GM19324 (cell line): ENCODE data around the gene SMOC1.
"Not testable (repeated sequence)": the region's sequence is repeated elsewhere in the genome, so short reads cannot be mapped to it uniquely, and the experiment has no call there.

ENCODE experiments used
- ATAC-seq: cut with Tn5 transposase; IDR thresholded peaks from one replicate; pipeline ENCODE4 v1.9.1; 2021; ENCODE audit warnings: mild to moderate bottlenecking, moderate library complexity; ENCODE audit not compliant: unreplicated experiment, low FRiP score

SMOC1 gene

GRCh38 chr14:69896080-69896479, 16.9 kb downstream of the SMOC1 start:
- ATAC-seq = no peak

DNA sequence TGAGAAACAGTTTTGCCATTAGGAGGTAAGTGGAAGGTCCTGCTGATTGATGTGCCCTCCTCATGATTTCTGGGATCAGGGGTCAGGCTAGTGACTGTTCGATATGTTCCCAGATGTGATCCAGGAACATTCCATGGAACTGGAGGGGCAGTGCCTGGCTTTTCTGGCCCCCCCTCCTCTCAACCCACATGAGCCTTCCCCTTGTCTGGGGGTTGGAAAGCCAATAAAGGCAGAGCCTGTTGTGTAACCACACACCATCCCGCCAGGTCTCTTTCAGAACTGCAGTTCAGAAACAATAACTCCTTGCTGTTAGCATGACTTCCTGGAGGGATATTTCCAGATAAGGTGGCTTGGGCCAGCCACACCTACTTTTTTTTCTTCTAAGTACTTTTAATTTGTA, 17.8 kb downstream of the SMOC1 start:
- ATAC-seq = no peak

DNA sequence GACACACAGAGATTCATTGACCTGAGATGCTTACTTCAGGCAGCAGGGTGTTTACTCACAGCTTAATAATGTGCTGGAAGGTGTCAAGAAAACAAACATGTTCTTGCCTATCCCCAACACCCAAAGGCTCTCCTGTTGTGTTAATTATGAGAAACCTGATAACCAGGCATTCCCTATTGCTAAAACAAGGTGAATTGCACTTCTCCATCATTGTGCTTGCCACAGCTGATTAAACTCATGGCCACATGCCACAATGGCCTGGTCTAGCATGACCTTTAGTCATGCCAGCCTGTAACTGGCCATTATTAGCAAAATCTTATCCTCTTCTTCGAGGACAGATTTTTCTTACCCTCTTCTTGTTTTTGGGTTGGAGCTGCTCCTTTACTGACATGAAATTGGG, 21.4 kb downstream of the SMOC1 start:
- ATAC-seq = no peak

DNA sequence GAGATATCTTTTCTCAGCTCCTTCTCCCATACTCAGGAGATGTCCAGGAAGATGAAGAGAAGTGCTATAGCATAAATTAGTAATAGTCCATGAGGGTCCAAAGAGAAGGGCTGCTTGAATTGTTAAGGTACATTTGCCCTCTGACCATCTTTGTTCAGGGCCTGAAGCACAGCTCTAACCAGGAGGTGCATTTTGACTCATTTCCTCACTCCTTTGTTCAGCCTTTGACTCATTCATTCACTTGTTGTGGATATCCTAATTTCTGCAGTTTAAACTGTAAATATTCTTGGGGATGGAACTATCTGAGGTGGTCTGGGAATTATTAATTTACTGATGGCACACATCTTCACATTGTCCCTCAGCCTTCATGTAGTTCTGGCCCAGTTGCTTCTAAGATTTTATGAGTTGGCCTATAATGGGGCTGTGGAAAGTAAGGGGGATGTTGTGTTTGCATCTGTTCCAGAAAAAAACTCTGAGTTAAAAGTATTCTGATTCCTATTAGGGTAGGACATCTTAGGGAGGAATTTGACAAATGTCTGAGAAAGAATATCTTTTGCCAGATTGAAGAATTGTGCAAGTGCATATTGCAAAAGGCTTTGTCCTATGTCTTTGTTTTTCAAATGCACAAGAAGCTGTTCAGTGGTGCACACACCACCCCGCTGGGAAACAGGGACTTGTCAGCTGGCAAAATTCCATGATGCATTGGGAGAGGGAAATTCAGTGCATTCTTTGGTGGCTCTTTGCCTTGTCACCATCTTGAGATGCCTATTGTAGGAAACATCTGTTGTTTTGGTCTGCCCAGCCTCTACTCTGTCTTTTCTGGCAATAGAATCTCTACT, 22.1 kb downstream of the SMOC1 start:
- ATAC-seq = no peak

DNA sequence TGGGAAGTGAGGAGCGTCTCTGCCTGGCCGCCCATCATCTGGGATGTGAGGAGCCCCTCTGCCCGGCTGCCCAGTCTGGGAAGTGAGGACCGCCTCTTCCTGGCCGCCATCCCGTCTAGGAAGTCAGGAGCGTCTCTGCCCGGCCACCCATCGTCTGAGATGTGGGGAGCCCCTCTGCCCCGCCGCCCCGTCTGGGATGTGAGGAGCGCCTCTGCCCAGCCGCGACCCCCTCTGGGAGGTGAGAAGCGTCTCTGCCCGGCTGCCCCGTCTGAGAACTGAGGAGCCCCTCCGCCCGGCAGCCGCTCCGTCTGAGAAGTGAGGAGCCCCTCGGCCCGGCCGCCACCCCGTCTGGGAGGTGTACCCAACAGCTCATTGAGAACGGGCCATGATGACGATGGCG, 23.8 kb downstream of the SMOC1 start:
- ATAC-seq = not testable (repeated sequence)

GRCh38 chr14:69904246-69904645, 25.0 kb downstream of the SMOC1 start:
- no peak for ATAC-seq

DNA sequence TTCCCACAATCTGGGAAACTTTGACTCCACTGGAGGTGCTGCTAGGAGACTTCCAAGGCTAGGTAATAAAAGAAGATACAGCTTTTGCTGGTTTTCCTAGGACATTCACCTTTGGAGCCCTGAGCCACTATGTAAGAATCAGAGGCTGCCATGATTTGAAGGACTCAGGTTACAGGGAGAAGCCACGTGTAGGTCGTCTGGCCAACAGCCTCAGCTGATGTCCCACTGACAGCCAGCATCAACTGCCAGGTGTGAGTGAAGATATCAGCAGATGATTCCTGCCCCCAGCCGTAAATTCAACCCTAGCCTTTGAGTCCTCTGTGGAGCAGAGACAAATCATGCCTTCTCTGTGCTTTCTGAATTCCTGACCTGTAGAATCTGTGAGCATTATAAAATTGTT, 27.0 kb downstream of the SMOC1 start:
- ATAC-seq = no peak

DNA sequence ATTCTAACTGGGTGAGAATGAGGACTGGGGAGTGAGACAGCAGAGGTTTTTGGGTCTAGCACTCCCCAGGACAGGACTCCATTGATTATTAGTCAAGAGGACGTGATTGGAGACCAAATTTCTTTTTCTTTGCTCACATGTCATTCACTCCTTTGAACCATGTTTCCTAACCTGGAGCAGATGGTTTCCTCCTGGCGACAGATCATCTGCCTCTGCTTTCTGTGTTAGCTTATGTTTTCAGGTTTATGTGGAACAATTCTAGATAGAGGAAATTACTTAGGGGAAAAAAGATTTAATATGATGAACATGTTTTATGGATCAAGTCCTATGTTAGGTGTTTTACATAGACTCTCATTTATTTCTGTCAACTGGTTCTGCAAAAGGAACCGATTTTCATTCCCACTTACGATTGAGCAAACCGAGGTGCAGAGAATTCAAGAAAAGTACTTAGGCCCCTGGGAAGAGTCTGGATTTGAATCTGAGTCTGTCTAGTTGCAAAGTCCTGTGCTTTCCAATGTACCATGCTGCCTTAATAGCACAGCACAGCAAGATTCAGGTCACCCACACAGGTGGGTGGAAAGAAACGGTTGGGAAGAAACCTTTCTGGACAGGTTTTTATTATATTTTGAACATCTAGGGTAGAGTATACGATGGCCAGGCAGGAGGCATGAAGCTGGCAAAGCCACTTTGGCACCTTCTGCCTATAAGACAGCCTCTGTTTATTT, 30.8 kb downstream of the SMOC1 start:
- ATAC-seq = no peak

DNA sequence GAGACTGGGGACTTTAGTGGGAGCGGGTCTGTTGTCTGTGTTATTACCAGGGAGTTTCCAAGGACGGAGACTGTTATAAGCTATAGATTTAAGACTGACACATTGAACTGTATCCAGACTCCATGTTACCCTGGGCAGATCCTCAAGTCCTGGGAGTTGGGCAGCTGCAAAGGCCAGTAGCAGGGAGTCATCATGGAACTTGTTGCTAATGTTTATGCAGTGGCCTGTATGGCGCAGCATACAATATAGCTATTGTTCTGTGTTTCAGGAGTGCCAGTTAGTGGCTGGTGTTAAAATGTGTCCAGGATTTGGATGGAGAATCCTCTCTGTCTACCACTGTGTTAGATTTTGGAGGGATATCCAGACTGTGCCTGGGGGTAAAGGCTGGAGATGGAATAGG, 31.7 kb downstream of the SMOC1 start:
- ATAC-seq = no peak

DNA sequence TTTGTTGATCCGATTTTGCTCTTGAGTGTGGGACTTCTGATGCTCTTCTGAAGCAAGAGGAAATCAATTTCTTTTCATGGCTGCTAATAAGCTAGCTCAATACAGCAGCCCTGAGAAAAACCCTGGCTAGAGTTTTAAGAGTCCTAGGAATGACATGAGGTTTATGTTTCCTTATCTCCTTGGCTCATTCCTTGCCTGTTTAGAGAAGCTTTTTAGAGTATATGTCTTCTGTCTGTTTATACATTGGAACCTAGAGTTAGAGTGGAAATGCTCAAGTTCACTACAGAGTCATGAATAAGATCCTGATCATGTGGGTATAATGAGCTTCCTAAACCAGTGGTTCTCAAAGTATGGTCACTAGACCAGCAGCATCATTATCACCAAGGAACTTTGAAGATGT, 34.5 kb downstream of the SMOC1 start:
- ATAC-seq = no peak

DNA sequence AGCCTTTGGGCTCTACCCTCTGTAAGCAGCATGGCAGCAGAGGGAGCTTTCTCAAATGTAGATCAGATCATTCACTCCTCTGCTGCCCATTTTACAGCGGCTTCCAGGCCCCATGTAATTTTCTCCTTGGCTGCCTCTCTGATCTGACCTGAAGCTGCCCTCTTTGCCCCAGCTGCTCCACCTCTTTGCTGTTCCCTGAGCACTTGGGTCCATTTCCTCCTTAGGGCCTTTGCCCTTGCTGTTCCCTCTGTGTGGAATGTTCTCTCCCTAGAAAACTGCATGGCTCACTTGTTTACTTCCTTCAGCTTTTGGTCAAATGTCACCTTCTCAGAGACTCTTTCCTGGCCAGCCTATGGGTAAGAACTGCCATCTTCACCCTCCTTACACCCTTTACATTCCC, 37.2 kb downstream of the SMOC1 start:
- ATAC-seq = no peak

GRCh38 chr14:69917287-69917686, 38.1 kb downstream of the SMOC1 start:
- no peak for ATAC-seq

DNA sequence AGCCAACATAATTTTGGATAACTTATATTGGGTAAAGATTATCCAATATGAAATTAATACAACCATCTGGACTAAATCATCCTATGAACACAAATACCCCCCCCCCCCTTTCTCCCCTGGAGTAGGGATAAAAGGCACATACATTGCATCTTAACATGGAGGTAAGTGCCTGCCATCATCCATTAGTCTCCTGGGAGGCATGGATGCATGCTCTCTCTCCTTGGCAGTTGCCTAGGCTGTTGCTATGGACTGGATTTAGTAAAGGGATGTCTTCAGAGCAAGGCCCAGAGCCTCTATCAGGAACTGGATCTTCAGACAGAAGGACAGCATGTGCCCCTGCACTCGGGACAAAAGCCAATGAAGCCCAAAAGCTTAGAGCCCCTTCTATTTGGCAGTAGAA, 40.6 kb downstream of the SMOC1 start:
- no peak for ATAC-seq

GRCh38 chr14:69921052-69921451, 41.8 kb downstream of the SMOC1 start:
- ATAC-seq = no peak

DNA sequence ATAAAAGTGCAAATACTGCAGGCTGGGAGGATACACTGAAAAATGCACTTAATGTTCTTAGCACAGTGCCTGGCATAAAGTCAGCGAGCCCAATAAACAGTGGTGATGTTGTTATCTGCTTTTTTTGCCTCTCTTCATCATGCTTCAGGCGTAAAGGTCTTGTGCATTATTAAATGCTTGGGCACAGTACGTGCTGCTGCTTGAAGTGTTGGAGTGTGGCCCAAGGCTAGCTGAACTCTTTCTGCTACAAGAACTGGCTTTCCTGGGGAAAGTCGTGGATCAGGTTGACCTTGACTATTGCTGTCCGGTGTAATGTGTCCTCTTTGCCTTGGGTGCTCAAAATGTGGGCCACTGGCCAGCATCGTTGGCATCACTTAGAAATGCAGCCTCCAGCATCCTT, 43.0 kb downstream of the SMOC1 start:
- no peak for ATAC-seq

DNA sequence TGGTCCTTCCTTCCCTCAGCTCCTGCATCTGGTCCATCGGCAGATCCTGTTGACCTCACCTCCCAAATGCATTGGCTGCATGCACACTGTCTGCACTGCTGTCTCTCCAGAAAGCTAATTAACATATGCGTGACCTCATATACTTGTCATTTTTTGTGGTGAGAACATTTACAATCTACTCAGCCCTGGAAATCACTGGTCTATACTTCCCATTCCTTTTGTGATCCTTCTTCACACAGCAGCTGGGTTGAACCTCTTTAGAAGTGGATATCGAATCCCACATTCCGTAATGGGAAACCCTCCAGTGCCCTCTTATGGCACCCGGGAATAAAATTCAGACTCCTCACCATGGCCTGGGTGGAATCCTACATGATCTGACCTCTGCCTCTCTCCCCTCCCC, 45.0 kb downstream of the SMOC1 start:
- no peak for ATAC-seq

- no peak for ATAC-seq
Measured at GRCh38 chr14:69928111-69928523, 48.9 kb downstream of the SMOC1 start.

GRCh38 chr14:69930780-69931379, 51.7 kb downstream of the SMOC1 start:
- ATAC-seq = no peak

DNA sequence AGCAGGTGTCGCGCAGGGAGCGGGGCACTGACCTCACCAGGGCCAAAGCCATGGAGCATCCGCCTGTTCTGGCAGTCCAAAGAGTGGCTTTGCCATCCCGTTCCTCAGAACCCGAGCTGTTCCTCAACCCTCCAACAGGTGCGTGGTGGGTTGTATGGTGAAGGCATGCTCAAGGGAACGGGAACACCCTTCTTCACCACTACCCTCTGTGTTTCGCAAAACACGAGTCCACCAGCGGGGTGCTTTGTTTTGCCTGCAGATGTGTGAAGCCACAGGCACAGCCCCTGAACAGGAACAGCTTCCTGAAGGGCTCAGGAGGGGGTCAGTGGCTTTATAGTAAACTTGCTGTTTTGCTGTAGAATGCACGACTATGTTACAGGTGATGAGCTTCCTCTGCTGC, 52.7 kb downstream of the SMOC1 start:
- no peak for ATAC-seq

- ATAC-seq = no peak
Measured at GRCh38 chr14:69932391-69932790, 53.2 kb downstream of the SMOC1 start.

DNA sequence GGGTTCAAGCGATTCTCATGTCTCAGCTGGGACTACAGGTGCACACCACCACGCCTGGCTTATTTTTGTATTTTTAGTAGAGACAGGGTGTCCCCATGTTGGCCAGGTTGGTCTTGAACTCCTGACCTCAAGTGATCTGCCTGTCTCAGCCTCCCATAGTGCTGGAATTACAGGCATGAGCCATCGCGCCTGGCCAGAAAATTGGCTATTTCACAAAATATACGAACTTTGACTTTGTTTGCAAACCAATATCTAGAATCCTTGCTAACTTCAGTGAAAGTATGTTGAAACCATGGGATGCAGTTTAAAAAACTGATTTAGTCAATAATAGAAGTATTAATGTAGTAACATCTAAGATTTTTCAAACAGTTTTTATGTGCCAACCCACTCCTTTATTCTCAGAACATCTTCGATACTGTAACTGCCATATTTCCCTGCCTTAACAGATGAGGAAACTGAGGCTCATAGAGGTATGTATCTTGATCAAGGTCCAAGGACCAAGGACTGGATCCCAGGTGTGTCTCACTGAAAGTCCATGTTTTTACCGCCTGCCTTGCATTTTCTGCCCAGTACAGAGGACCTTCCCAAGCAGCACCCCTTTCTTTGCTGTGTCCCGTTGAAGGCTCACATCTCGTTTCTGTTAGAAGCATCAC, 54.5 kb downstream of the SMOC1 start:
- ATAC-seq = no peak
